HepG2 (cell line): ENCODE measurements around the gene TEKT5. TPM values are rescaled to one million over a fixed set of nuclear protein-coding genes. Genes with fewer than 3 reads are reported as not detected.

Source experiments
- AGO2 ChIP-seq: fragments of 200-400 bp; formaldehyde crosslinking; optimal IDR thresholded peaks from 2 replicates; pipeline ENCODE3; 2017; ENCODE audit warnings: mild to moderate bottlenecking, low read depth, low read length, moderate library complexity
- ELF3 ChIP-seq: IDR thresholded peaks from 2 replicates; pipeline ENCODE4 v1.6.1; 2016; ENCODE audit warnings: missing genetic modification reagents, missing compliant biosample characterization
- FIP1L1 ChIP-seq: fragments of 200-400 bp; formaldehyde crosslinking; IDR thresholded peaks from 2 replicates; pipeline ENCODE4 v1.6.1; 2018; ENCODE audit warnings: low read depth, mild to moderate bottlenecking, low read length, moderate library complexity, borderline replicate concordance; ENCODE audit not compliant: insufficient read depth
- GATA4 ChIP-seq: sonication (generic); IDR thresholded peaks from 2 replicates; pipeline ENCODE4 v1.6.1; 2016; ENCODE audit warnings: antibody characterized with exemption, low read depth, borderline replicate concordance
- REXO4 ChIP-seq: sonication (generic); formaldehyde crosslinking; IDR thresholded peaks from 2 replicates; pipeline ENCODE4 v1.8.0; 2022; ENCODE audit warnings: missing genetic modification reagents, mild to moderate bottlenecking, borderline replicate concordance
- SKIL ChIP-seq: sonication (generic); formaldehyde crosslinking; IDR thresholded peaks from 2 replicates; pipeline ENCODE4 v1.8.0; 2022; ENCODE audit warnings: missing genetic modification reagents, mild to moderate bottlenecking, moderate library complexity, borderline replicate concordance
- SNAPC4 ChIP-seq: sonication (generic); formaldehyde crosslinking; IDR thresholded peaks from 2 replicates; pipeline ENCODE4 v1.4.0; 2020; ENCODE audit warnings: mild to moderate bottlenecking, missing genetic modification reagents
- SYNCRIP ChIP-seq: fragments of 200-400 bp; formaldehyde crosslinking; IDR thresholded peaks from 2 replicates; pipeline ENCODE4 v1.6.1; 2018; ENCODE audit warnings: mild to moderate bottlenecking, low read depth, low read length; ENCODE audit not compliant: insufficient read depth
- TEAD3 ChIP-seq: optimal IDR thresholded peaks from 2 replicates; pipeline ENCODE3; 2016; ENCODE audit warnings: borderline replicate concordance
- TRAFD1 ChIP-seq: sonication (generic); formaldehyde crosslinking; IDR thresholded peaks from 2 replicates; pipeline ENCODE4 v1.5.1; 2020; ENCODE audit warnings: missing genetic modification reagents, mild to moderate bottlenecking, borderline replicate concordance
- YY1 ChIP-seq: IDR thresholded peaks from 2 replicates; pipeline ENCODE4 v1.6.1; 2011; ENCODE audit warnings: low read length, low read depth, moderate library complexity, mild to moderate bottlenecking; ENCODE audit not compliant: insufficient read depth, insufficient replicate concordance
- ZNF12 ChIP-seq: sonication (generic); formaldehyde crosslinking; IDR thresholded peaks from 2 replicates; pipeline ENCODE4 v1.5.0; 2020; ENCODE audit warnings: missing genetic modification reagents
- ZNF160 ChIP-seq: sonication (generic); formaldehyde crosslinking; IDR thresholded peaks from 2 replicates; pipeline ENCODE4 v1.8.0; 2022; ENCODE audit warnings: mild to moderate bottlenecking, inconsistent platforms, missing genetic modification reagents
- ZNF225 ChIP-seq: sonication (generic); formaldehyde crosslinking; IDR thresholded peaks from 2 replicates; pipeline ENCODE4 v1.4.0; 2020; ENCODE audit warnings: mild to moderate bottlenecking, missing genetic modification reagents
- ZNF549 ChIP-seq: sonication (generic); formaldehyde crosslinking; IDR thresholded peaks from 2 replicates; pipeline ENCODE4 v1.5.0; 2020; ENCODE audit warnings: missing genetic modification reagents
- ZNF574 ChIP-seq: sonication (generic); formaldehyde crosslinking; IDR thresholded peaks from 2 replicates; pipeline ENCODE4 v1.4.0; 2020; ENCODE audit warnings: missing genetic modification reagents
- polyA plus RNA-seq, 8 experiments: library from polyadenylated mRNA; depleted of rRNA in 3 of 8; stranded (reverse) in 7 of 8; unstranded in 1 of 8; fragments of >200 nt; fragmentation: Illumina TruSeq in 4 of 8; extraction: Trizol in 4 of 8; gene quantifications; 2 replicates each; pipeline versions ENCODE4 v1.2.1 to v1.2.3, GENCODE V29; 2011 to 2016; ENCODE audit warnings: low read depth in 4 of 8, missing spikeins in 1 of 8, mixed read lengths in 1 of 8; ENCODE audit not compliant: insufficient read depth in 1 of 8
- total RNA-seq, 5 experiments: library from RNA; depleted of rRNA; stranded (reverse); fragments of >200 nt; fragmentation: Illumina TruSeq; extraction: Trizol; gene quantifications; 2 replicates each; pipeline ENCODE4 v1.2.3, GENCODE V29; 2016; ENCODE audit warnings: low read depth in 1 of 5

The TEKT5 gene
- total and polyA plus RNA-seq, 2 of the 13 experiments (the other 11 are each of a cell fraction or from before 2014, with no cell fraction given), result 0.16 TPM; not detected in 1

- TF ChIP-seq YY1 (peak; percentile 9), ZNF225 (CRISPR knock-in tag) (no peak), SYNCRIP (no peak), REXO4 (CRISPR knock-in tag) (no peak), TEAD3 (CRISPR knock-in tag) (peak; percentile 22), ZNF549 (CRISPR knock-in tag) (no peak), FIP1L1 (no peak), AGO2 (no peak), ZNF12 (CRISPR knock-in tag) (no peak), SNAPC4 (no peak), GATA4 (no peak), TRAFD1 (0 out of 2 replicates have a peak, but pooled peaks have one; percentile 63), ZNF160 (no peak), ELF3 (CRISPR knock-in tag) (0 out of 2 replicates have a peak, but pooled peaks have one; percentile 16), ZNF574 (CRISPR knock-in tag) (0 out of 2 replicates have a peak, but pooled peaks have one; percentile 20), SKIL (CRISPR knock-in tag) (no peak)
Measured at GRCh38 chr16:10622036-10622921, 72.5 kb downstream of the TEKT5 start (continued).
